Left ventricle myocardium inferior (tissue), 1 donor: ENCODE data around the gene PPM1M. TPM values are rescaled to one million over a fixed set of nuclear protein-coding genes. Genes with fewer than 3 reads are reported as not detected.

Experiments used
- DNase-seq: peaks from one replicate; pipeline ENCODE4 v3.0.0-alpha.2; 2020
- H3K27ac ChIP-seq: fragments of 200-600 bp; replicated peaks from 2 replicates; pipeline ENCODE4 v1.8.0; 2021
- H3K27me3 ChIP-seq: fragments of 200-600 bp; 2 replicates; pipeline ENCODE4 v1.8.0; 2021; ENCODE audit warnings: low read depth
- H3K36me3 ChIP-seq: fragments of 200-600 bp; 2 replicates; pipeline ENCODE4 v1.8.0; 2021
- H3K4me1 ChIP-seq: fragments of 200-600 bp; 2 replicates; pipeline ENCODE4 v1.8.0; 2021
- H3K4me3 ChIP-seq: fragments of 200-600 bp; 2 replicates; pipeline ENCODE4 v1.8.0; 2021; ENCODE audit warnings: mild to moderate bottlenecking, moderate library complexity
- H3K9me3 ChIP-seq: fragments of 200-600 bp; replicated peaks from 2 replicates; pipeline ENCODE4 v1.8.0; 2021
- CTCF ChIP-seq: fragments of 200-600 bp; IDR thresholded peaks from 2 replicates; pipeline ENCODE4 v1.8.0; 2021; ENCODE audit warnings: antibody characterized with exemption, mild to moderate bottlenecking, borderline replicate concordance
- intact Hi-C: fragments of 100-400 bp; cut with micrococcal nuclease; formaldehyde crosslinking; loops from one replicate; pipeline ENCODE4 v1.11.0; 2022
- total RNA-seq: library from RNA; stranded (reverse); fragmentation: NEBNext Ultra II Directional; extraction: Animal tissue kit (Norgen Biotek cat#: 25700); gene quantifications from one replicate; pipeline ENCODE4 v1.2.1, GENCODE V29; 2021
- donor health status: DM: no; HTN: yes; CAD: no; lungs with severe emphysema.

Gene PPM1M
- total RNA-seq, 1 donor from 2014 or later, result 9.2 TPM

GRCh38 chr3:52246264-52246620 lies 683 bp downstream of the PPM1M start:
- Histone ChIP-seq H3K4me3 (peak overlapping the region; percentile 70), H3K27ac (peak overlapping the region; percentile 88), H3K27me3 (no peaks in the 10 kb centered on the region), H3K9me3 (no peaks in the 10 kb centered on the region), H3K4me1 (peaks cover 37% of the 10 kb centered on the region), H3K36me3 (peaks cover 21% of the 10 kb centered on the region)
- intact Hi-C loops, result no loop called here
- no peak for DNase-seq
- no peak for TF ChIP-seq CTCF

DNA sequence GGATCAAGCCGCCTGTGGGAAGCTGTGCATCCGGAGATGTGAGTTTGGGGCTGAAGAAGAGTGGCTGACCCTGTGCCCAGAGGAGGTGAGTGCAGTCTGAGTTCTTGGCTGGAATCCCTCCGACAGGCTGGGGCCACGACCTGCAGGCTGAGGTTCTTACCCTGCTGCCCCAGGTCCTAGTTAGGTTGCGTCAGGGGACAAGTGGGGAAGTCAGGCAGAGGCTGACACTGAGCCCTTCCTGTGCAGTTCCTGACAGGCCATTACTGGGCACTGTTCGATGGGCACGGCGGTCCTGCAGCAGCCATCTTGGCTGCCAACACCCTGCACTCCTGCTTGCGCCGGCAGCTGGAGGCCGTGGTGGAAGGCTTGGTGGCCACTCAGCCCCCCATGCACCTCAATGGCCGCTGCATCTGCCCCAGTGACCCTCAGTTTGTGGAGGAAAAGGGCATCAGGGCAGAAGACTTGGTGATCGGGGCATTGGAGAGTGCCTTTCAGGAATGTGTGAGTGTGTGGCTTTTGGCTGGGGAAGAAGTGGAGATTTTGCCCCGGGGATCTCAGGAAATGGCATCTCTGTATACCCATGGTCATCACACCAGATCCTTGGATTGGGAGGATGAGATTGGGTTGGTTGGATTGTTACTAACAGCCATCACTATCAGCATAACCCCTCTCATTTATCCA lies 1.3 kb downstream of the PPM1M start:
- H3K27ac ChIP-seq, result peak overlapping the region; percentile 88
- no peak for TF ChIP-seq CTCF
- no peaks in the 10 kb centered on the region for H3K9me3 ChIP-seq
- no peaks in the 10 kb centered on the region for H3K27me3 ChIP-seq
- peak; percentile 25 for DNase-seq
- intact Hi-C loops, result no loop called here
- peaks cover 40% of the 10 kb centered on the region for H3K4me1 ChIP-seq
- peaks cover 28% of the 10 kb centered on the region for H3K36me3 ChIP-seq
- H3K4me3 ChIP-seq, result peak overlapping the region; percentile 70

- H3K4me3 ChIP-seq, result peak overlapping the region; percentile 70
- peaks cover 40% of the 10 kb centered on the region for H3K4me1 ChIP-seq
- DNase-seq, result no peak
- intact Hi-C loops, result no loop called here
- TF ChIP-seq CTCF, result no peak
- H3K27ac ChIP-seq, result peak overlapping the region; percentile 88
- H3K36me3 ChIP-seq, result peaks cover 35% of the 10 kb centered on the region
- no peaks in the 10 kb centered on the region for H3K27me3 ChIP-seq
- no peaks in the 10 kb centered on the region for H3K9me3 ChIP-seq
Measured at GRCh38 chr3:52247409-52248164, 2.0 kb downstream of the PPM1M start.

DNA sequence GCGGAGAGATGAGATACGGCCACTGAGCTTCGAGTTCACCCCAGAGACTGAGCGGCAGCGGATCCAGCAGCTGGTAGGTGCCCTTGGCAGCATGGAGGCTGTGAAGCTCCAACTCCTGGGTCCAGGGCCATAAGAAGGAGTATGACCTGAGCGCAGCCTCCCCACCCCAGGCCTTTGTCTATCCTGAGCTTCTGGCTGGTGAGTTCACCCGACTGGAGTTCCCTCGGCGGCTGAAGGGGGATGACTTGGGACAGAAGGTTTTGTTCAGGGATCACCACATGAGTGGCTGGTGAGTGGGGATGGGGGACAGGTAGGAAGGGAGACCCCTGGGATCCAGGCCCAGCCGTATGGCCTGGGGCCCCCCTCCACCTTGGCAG lies 2.6 kb downstream of the PPM1M start:
- no peak overlapping the region for H3K4me3 ChIP-seq
- no peaks in the 10 kb centered on the region for H3K27me3 ChIP-seq
- no peak for TF ChIP-seq CTCF
- no peak for DNase-seq
- H3K9me3 ChIP-seq, result no peaks in the 10 kb centered on the region
- no peak overlapping the region for H3K27ac ChIP-seq
- peaks cover 44% of the 10 kb centered on the region for H3K4me1 ChIP-seq
- peaks cover 38% of the 10 kb centered on the region for H3K36me3 ChIP-seq
- intact Hi-C loops, result no loop called here

- H3K4me3 ChIP-seq, result no peak overlapping the region
- TF ChIP-seq CTCF, result no peak
- H3K4me1 ChIP-seq, result peaks cover 53% of the 10 kb centered on the region
- no peaks in the 10 kb centered on the region for H3K27me3 ChIP-seq
- no peaks in the 10 kb centered on the region for H3K9me3 ChIP-seq
- peak; percentile 59 for DNase-seq
- intact Hi-C loops, result no loop called here
- H3K36me3 ChIP-seq, result peaks cover 47% of the 10 kb centered on the region
- H3K27ac ChIP-seq, result no peak overlapping the region
Measured at GRCh38 chr3:52248816-52249547, 3.4 kb downstream of the PPM1M start.
